ENCODE measurements around the gene USP31. TPM values are rescaled to one million over a fixed set of nuclear protein-coding genes. Genes with fewer than 3 reads are reported as not detected.
A peak's percentile ranks its signal among the peaks of the same experiment; 100 is the strongest.

USP31 gene
- polyA plus RNA-seq, 1 donor, result 4.5 TPM

GRCh38 chr16:23121024-23121423 is 28.2 kb downstream of the USP31 start:
- H3K9me3 ChIP-seq (ENCODE audit: control insufficient read depth, low read depth, low read length), result no peaks in the 10 kb centered on the region
- no CpG with 5 or more reads among the region's 3 CpGs for WGBS (ENCODE audit: insufficient coverage, low lambda C conversion rate)
- no peak for DNase-seq
- no peaks in the 10 kb centered on the region for H3K27me3 ChIP-seq (ENCODE audit: control insufficient read depth, insufficient read depth, low read length)
- H3K4me1 ChIP-seq (ENCODE audit: control insufficient read depth, insufficient read depth, low read length), result no peaks in the 10 kb centered on the region
- no peak overlapping the region for H3K27ac ChIP-seq (ENCODE audit: low read length)
- H3K36me3 ChIP-seq (ENCODE audit: control insufficient read depth, insufficient read depth, low read length), result no peaks in the 10 kb centered on the region
- no peak overlapping the region for H3K4me3 ChIP-seq (ENCODE audit: low read length)

GRCh38 chr16:23120562-23120961 is 28.7 kb downstream of the USP31 start:
- Histone ChIP-seq H3K4me1 (ENCODE audit: control insufficient read depth, insufficient read depth, low read length) (no peaks in the 10 kb centered on the region), H3K36me3 (ENCODE audit: control insufficient read depth, insufficient read depth, low read length) (no peaks in the 10 kb centered on the region), H3K4me3 (ENCODE audit: low read length) (no peak overlapping the region), H3K27me3 (ENCODE audit: control insufficient read depth, insufficient read depth, low read length) (no peaks in the 10 kb centered on the region), H3K9me3 (ENCODE audit: control insufficient read depth, low read depth, low read length) (no peaks in the 10 kb centered on the region), H3K27ac (ENCODE audit: low read length) (no peak overlapping the region)
- no CpG with 5 or more reads among the region's 4 CpGs for WGBS (ENCODE audit: insufficient coverage, low lambda C conversion rate)
- DNase-seq, result no peak

GRCh38 chr16:23119570-23119969 is 29.7 kb downstream of the USP31 start:
- Histone ChIP-seq H3K4me1 (ENCODE audit: control insufficient read depth, insufficient read depth, low read length) (no peaks in the 10 kb centered on the region), H3K4me3 (ENCODE audit: low read length) (no peak overlapping the region), H3K27me3 (ENCODE audit: control insufficient read depth, insufficient read depth, low read length) (no peaks in the 10 kb centered on the region), H3K27ac (ENCODE audit: low read length) (no peak overlapping the region), H3K9me3 (ENCODE audit: control insufficient read depth, low read depth, low read length) (no peaks in the 10 kb centered on the region), H3K36me3 (ENCODE audit: control insufficient read depth, insufficient read depth, low read length) (no peaks in the 10 kb centered on the region)
- no peak for DNase-seq
- WGBS (ENCODE audit: insufficient coverage, low lambda C conversion rate), result 88% methylated on average over 1 of the region's 2 CpGs

GRCh38 chr16:23114131-23114904 is 34.9 kb downstream of the USP31 start:
- Histone ChIP-seq H3K4me3 (ENCODE audit: low read length) (no peak overlapping the region), H3K27ac (ENCODE audit: low read length) (no peak overlapping the region), H3K9me3 (ENCODE audit: control insufficient read depth, low read depth, low read length) (no peaks in the 10 kb centered on the region), H3K27me3 (ENCODE audit: control insufficient read depth, insufficient read depth, low read length) (no peaks in the 10 kb centered on the region), H3K4me1 (ENCODE audit: control insufficient read depth, insufficient read depth, low read length) (no peaks in the 10 kb centered on the region), H3K36me3 (ENCODE audit: control insufficient read depth, insufficient read depth, low read length) (no peaks in the 10 kb centered on the region)
- 83% methylated on average over 1 of the region's 7 CpGs for WGBS (ENCODE audit: insufficient coverage, low lambda C conversion rate)
- no peak for DNase-seq

GRCh38 chr16:23113185-23113584 is 36.1 kb downstream of the USP31 start:
- WGBS (ENCODE audit: insufficient coverage, low lambda C conversion rate), result 100% methylated on average over 1 of the region's 5 CpGs
- H3K27ac ChIP-seq (ENCODE audit: low read length), result no peak overlapping the region
- no peaks in the 10 kb centered on the region for H3K9me3 ChIP-seq (ENCODE audit: control insufficient read depth, low read depth, low read length)
- H3K36me3 ChIP-seq (ENCODE audit: control insufficient read depth, insufficient read depth, low read length), result no peaks in the 10 kb centered on the region
- H3K27me3 ChIP-seq (ENCODE audit: control insufficient read depth, insufficient read depth, low read length), result no peaks in the 10 kb centered on the region
- no peak overlapping the region for H3K4me3 ChIP-seq (ENCODE audit: low read length)
- no peak for DNase-seq
- no peaks in the 10 kb centered on the region for H3K4me1 ChIP-seq (ENCODE audit: control insufficient read depth, insufficient read depth, low read length)

- no peak for DNase-seq
- peaks cover 2% of the 10 kb centered on the region for H3K36me3 ChIP-seq (ENCODE audit: control insufficient read depth, insufficient read depth, low read length)
- H3K27me3 ChIP-seq (ENCODE audit: control insufficient read depth, insufficient read depth, low read length), result no peaks in the 10 kb centered on the region
- 67% methylated on average over 1 of the region's 5 CpGs for WGBS (ENCODE audit: insufficient coverage, low lambda C conversion rate)
- H3K27ac ChIP-seq (ENCODE audit: low read length), result no peak overlapping the region
- no peaks in the 10 kb centered on the region for H3K9me3 ChIP-seq (ENCODE audit: control insufficient read depth, low read depth, low read length)
- H3K4me1 ChIP-seq (ENCODE audit: control insufficient read depth, insufficient read depth, low read length), result no peaks in the 10 kb centered on the region
- H3K4me3 ChIP-seq (ENCODE audit: low read length), result no peak overlapping the region
Observed at GRCh38 chr16:23110257-23110899, 38.9 kb downstream of the USP31 start.

- Histone ChIP-seq H3K36me3 (ENCODE audit: control insufficient read depth, insufficient read depth, low read length) (peaks cover 2% of the 10 kb centered on the region), H3K4me1 (ENCODE audit: control insufficient read depth, insufficient read depth, low read length) (peaks cover 6% of the 10 kb centered on the region), H3K9me3 (ENCODE audit: control insufficient read depth, low read depth, low read length) (no peaks in the 10 kb centered on the region), H3K4me3 (ENCODE audit: low read length) (no peak overlapping the region), H3K27me3 (ENCODE audit: control insufficient read depth, insufficient read depth, low read length) (no peaks in the 10 kb centered on the region), H3K27ac (ENCODE audit: low read length) (no peak overlapping the region)
- 100% methylated on average over 1 of the region's 5 CpGs for WGBS (ENCODE audit: insufficient coverage, low lambda C conversion rate)
- DNase-seq, result no peak
Observed at GRCh38 chr16:23107936-23108335, 41.3 kb downstream of the USP31 start.

GRCh38 chr16:23107117-23107516 is 42.1 kb downstream of the USP31 start:
- Histone ChIP-seq H3K4me1 (ENCODE audit: control insufficient read depth, insufficient read depth, low read length) (peaks cover 6% of the 10 kb centered on the region), H3K4me3 (ENCODE audit: low read length) (no peak overlapping the region), H3K9me3 (ENCODE audit: control insufficient read depth, low read depth, low read length) (no peaks in the 10 kb centered on the region), H3K36me3 (ENCODE audit: control insufficient read depth, insufficient read depth, low read length) (peaks cover 2% of the 10 kb centered on the region), H3K27ac (ENCODE audit: low read length) (no peak overlapping the region), H3K27me3 (ENCODE audit: control insufficient read depth, insufficient read depth, low read length) (no peaks in the 10 kb centered on the region)
- no CpG with 5 or more reads among the region's 2 CpGs for WGBS (ENCODE audit: insufficient coverage, low lambda C conversion rate)
- no peak for DNase-seq

- H3K4me3 ChIP-seq (ENCODE audit: low read length), result no peak overlapping the region
- H3K27me3 ChIP-seq (ENCODE audit: control insufficient read depth, insufficient read depth, low read length), result no peaks in the 10 kb centered on the region
- DNase-seq, result no peak
- H3K9me3 ChIP-seq (ENCODE audit: control insufficient read depth, low read depth, low read length), result no peaks in the 10 kb centered on the region
- no peak overlapping the region for H3K27ac ChIP-seq (ENCODE audit: low read length)
- WGBS (ENCODE audit: insufficient coverage, low lambda C conversion rate), result no CpG with 5 or more reads among the region's 5 CpGs
- H3K4me1 ChIP-seq (ENCODE audit: control insufficient read depth, insufficient read depth, low read length), result peaks cover 6% of the 10 kb centered on the region
- H3K36me3 ChIP-seq (ENCODE audit: control insufficient read depth, insufficient read depth, low read length), result peaks cover 2% of the 10 kb centered on the region
Observed at GRCh38 chr16:23105309-23105708, 43.9 kb downstream of the USP31 start.

GRCh38 chr16:23104032-23104955 is 45.0 kb downstream of the USP31 start:
- H3K36me3 ChIP-seq (ENCODE audit: control insufficient read depth, insufficient read depth, low read length), result peaks cover 2% of the 10 kb centered on the region
- no peaks in the 10 kb centered on the region for H3K27me3 ChIP-seq (ENCODE audit: control insufficient read depth, insufficient read depth, low read length)
- H3K9me3 ChIP-seq (ENCODE audit: control insufficient read depth, low read depth, low read length), result no peaks in the 10 kb centered on the region
- peak; percentile 18 to 77 for DNase-seq
- H3K4me1 ChIP-seq (ENCODE audit: control insufficient read depth, insufficient read depth, low read length), result peaks cover 6% of the 10 kb centered on the region
- WGBS (ENCODE audit: insufficient coverage, low lambda C conversion rate), result 100% methylated on average over 1 of the region's 7 CpGs
- H3K27ac ChIP-seq (ENCODE audit: low read length), result no peak overlapping the region
- no peak overlapping the region for H3K4me3 ChIP-seq (ENCODE audit: low read length)

Data from large intestine (tissue), 3 donors.